KBM-7 (cell line): Measurements from ENCODE around the gene ENOX1.

ENCODE experiments used
- DNase-seq: peaks from one replicate; pipeline ENCODE4 v3.0.0-alpha.2; 2015
- in situ Hi-C: fragments of 300-500 bp; cut with MboI; formaldehyde crosslinking; loops from 2 replicates; pipeline ENCODE4 v1.14.3; 2020; ENCODE audit warnings: low sequenced_read_pairs, low pct_unique_long_range_greater_than_20kb, mixed read lengths

The ENOX1 gene

GRCh38 chr13:43687038-43687437, 99.7 kb downstream of the ENOX1 start:
- no peak for DNase-seq
- in situ Hi-C loops = no loop called here

GRCh38 chr13:43686557-43686956, 100.2 kb downstream of the ENOX1 start:
- in situ Hi-C loops = no loop called here
- no peak for DNase-seq

- DNase-seq = no peak
- in situ Hi-C loops = no loop called here
Measured at GRCh38 chr13:43684963-43685725, 101.6 kb downstream of the ENOX1 start.

GRCh38 chr13:43682701-43683100, 104.1 kb downstream of the ENOX1 start:
- DNase-seq = no peak
- in situ Hi-C loops = no loop called here

GRCh38 chr13:43676320-43676719, 110.5 kb downstream of the ENOX1 start:
- no peak for DNase-seq
- in situ Hi-C loops = no loop called here

GRCh38 chr13:43675577-43675976, 111.2 kb downstream of the ENOX1 start:
- in situ Hi-C loops = no loop called here
- DNase-seq = no peak

GRCh38 chr13:43669964-43670363, 116.8 kb downstream of the ENOX1 start:
- DNase-seq = no peak
- in situ Hi-C loops = no loop called here

- in situ Hi-C loops = no loop called here
- no peak for DNase-seq
Measured at GRCh38 chr13:43669101-43669500, 117.7 kb downstream of the ENOX1 start.

- no peak for DNase-seq
- in situ Hi-C loops = no loop called here
Measured at GRCh38 chr13:43666403-43666802, 120.4 kb downstream of the ENOX1 start.

GRCh38 chr13:43665388-43665787, 121.4 kb downstream of the ENOX1 start:
- in situ Hi-C loops = no loop called here
- DNase-seq = no peak

- in situ Hi-C loops = no loop called here
- no peak for DNase-seq
Measured at GRCh38 chr13:43664700-43665191, 122.0 kb downstream of the ENOX1 start.

- no peak for DNase-seq
- in situ Hi-C loops = no loop called here
Measured at GRCh38 chr13:43663474-43664090, 123.2 kb downstream of the ENOX1 start.

GRCh38 chr13:43662976-43663375, 123.8 kb downstream of the ENOX1 start:
- no peak for DNase-seq
- in situ Hi-C loops = no loop called here

- in situ Hi-C loops = no loop called here
- no peak for DNase-seq
Measured at GRCh38 chr13:43661161-43661830, 125.5 kb downstream of the ENOX1 start.

- in situ Hi-C loops = no loop called here
- DNase-seq = no peak
Measured at GRCh38 chr13:43657485-43657884, 129.3 kb downstream of the ENOX1 start.

- no peak for DNase-seq
- in situ Hi-C loops = no loop called here
Measured at GRCh38 chr13:43653980-43654379, 132.8 kb downstream of the ENOX1 start.

GRCh38 chr13:43653395-43653794, 133.4 kb downstream of the ENOX1 start:
- DNase-seq = no peak
- in situ Hi-C loops = no loop called here

- no peak for DNase-seq
- in situ Hi-C loops = no loop called here
Measured at GRCh38 chr13:43652760-43653159, 134.0 kb downstream of the ENOX1 start.

- in situ Hi-C loops = no loop called here
- DNase-seq = no peak
Measured at GRCh38 chr13:43650882-43651281, 135.9 kb downstream of the ENOX1 start.

GRCh38 chr13:43648733-43649132, 138.0 kb downstream of the ENOX1 start:
- in situ Hi-C loops = no loop called here
- no peak for DNase-seq
